ENCODE data around the gene CFAP299.

CFAP299 gene

GRCh38 chr4:80585542-80585941 lies 250.0 kb downstream of the CFAP299 start:
- H3K4me3 ChIP-seq (ENCODE audit: low read depth, low read length) = no peak overlapping the region
- no peak for TF ChIP-seq CTCF (IDR thresholded peaks at IDR 0.05; ENCODE audit: low read depth, low read length)

GRCh38 chr4:80586716-80587115 lies 251.2 kb downstream of the CFAP299 start:
- H3K4me3 ChIP-seq (ENCODE audit: low read depth, low read length) = no peak overlapping the region
- no peak for TF ChIP-seq CTCF (IDR thresholded peaks at IDR 0.05; ENCODE audit: low read depth, low read length)

DNA sequence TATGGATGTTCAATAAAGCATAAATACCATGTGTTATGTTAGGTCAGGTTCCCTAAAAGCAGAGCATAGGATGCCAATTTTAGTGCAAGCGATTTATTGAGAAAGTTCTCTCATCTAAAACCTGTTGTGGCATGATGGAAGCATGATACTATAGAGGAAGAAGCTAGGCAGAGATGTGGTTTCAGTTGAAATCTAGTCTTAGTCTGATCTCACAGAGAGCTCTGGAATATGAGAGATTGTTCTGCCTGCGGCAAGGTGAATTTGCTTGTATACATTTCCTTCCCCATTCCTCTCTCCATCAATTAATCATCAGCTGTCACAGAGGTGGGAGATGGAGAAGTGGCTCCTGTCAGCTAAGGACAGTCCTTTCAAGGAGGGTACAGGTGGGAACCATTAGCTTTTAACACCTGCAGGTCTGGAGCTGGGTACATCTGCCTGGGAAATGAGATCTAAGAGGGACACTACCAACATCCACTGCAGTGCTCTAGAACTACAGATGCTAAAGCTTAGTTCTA lies 252.4 kb downstream of the CFAP299 start:
- no peak for TF ChIP-seq CTCF (IDR thresholded peaks at IDR 0.05; ENCODE audit: low read depth, low read length)
- no peak overlapping the region for H3K4me3 ChIP-seq (ENCODE audit: low read depth, low read length)

GRCh38 chr4:80592950-80593349 lies 257.4 kb downstream of the CFAP299 start:
- no peak for TF ChIP-seq CTCF (IDR thresholded peaks at IDR 0.05; ENCODE audit: low read depth, low read length)
- H3K4me3 ChIP-seq (ENCODE audit: low read depth, low read length) = no peak overlapping the region

DNA sequence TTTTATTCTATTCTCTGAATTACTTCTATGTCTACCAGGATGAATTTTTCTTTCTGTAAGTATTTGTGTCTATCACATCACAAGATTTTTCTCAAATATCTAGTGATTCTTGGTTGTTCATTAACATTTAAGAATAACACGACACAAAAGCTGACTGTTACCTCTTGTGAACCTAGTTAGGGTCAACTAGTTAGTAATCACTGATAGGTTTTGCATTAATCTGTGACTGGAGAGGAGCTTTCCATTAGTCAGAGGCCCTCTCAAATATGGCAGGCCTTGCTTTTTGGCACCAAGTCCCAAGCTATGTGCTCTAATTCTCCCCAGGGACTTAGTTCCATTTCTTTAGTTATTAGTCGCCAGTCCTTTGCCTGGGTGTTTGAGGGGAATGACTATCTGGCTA lies 259.2 kb downstream of the CFAP299 start:
- no peak overlapping the region for H3K4me3 ChIP-seq (ENCODE audit: low read depth, low read length)
- TF ChIP-seq CTCF (IDR thresholded peaks at IDR 0.05; ENCODE audit: low read depth, low read length) = no peak

DNA sequence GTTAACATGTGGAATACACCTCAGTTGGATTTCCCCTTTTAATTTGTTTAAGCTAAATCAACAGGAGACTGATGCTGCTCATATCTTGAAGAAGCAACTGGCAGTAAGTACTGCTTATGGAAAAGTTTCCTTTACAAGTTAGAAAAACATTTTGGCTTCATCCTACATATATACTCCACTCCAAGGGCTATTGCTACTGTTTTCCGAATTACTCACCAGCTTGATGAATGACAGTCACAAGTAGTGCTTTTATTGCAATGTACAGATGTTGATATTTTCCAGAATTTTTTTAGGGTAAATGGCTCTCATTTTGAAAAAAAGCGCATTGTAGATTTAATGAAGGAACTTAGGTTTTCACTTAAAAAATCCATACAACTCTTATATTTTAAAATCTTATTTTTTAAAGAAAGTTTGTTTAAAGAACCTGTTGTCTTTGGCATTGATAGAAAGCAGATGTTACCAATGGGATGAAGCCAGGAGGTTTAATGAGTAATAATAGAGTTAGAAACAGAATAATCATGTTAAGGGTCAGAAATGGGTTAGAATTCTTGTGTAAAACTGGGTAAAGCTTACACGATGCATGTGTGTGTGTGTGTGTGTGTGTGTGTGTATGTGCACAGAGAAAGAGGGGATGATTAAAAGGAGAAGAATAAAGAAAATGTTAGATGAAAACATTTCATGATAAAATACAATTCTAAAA lies 272.9 kb downstream of the CFAP299 start:
- no peak overlapping the region for H3K4me3 ChIP-seq (ENCODE audit: low read depth, low read length)

More for the DNA sequence above, 272.9 kb downstream of the CFAP299 start:
- no peak for TF ChIP-seq CTCF (IDR thresholded peaks at IDR 0.05; ENCODE audit: low read depth, low read length)

Data from WI38 (cell line).